GM12873 (cell line): Measurements from ENCODE around the gene NAV2.

ENCODE experiments used
- TF ChIP-seq, protein P1 (sequence below): IDR thresholded peaks from 2 replicates; pipeline ENCODE4 v1.5.1; 2012; ENCODE audit warnings: low read depth, mild to moderate bottlenecking, moderate library complexity, low read length, control low read depth; ENCODE audit not compliant: insufficient read depth; ENCODE audit errors: missing control alignments

The NAV2 gene

DNA sequence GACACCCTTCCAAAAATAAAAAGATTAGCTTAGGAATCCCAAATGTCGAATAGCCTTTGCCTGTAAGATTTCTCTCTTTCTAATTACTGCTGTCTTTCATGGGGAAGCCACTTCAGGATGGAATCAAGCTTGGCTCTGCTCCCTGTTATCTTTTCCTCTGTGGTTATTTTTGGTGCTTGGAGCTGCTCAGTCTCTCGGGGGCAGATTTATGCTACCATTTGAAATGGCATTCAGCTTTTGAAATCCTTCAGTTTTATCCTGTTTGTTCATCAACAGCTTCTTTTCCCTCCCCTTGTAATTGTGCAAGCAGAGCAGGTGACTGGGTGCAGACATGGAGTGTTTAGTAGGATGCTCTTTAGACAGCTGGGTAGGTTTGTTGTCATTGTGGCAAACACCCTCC, 336.6 kb downstream of the NAV2 start:
- TF ChIP-seq, protein P1, sequence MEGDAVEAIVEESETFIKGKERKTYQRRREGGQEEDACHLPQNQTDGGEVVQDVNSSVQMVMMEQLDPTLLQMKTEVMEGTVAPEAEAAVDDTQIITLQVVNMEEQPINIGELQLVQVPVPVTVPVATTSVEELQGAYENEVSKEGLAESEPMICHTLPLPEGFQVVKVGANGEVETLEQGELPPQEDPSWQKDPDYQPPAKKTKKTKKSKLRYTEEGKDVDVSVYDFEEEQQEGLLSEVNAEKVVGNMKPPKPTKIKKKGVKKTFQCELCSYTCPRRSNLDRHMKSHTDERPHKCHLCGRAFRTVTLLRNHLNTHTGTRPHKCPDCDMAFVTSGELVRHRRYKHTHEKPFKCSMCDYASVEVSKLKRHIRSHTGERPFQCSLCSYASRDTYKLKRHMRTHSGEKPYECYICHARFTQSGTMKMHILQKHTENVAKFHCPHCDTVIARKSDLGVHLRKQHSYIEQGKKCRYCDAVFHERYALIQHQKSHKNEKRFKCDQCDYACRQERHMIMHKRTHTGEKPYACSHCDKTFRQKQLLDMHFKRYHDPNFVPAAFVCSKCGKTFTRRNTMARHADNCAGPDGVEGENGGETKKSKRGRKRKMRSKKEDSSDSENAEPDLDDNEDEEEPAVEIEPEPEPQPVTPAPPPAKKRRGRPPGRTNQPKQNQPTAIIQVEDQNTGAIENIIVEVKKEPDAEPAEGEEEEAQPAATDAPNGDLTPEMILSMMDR = no peak

DNA sequence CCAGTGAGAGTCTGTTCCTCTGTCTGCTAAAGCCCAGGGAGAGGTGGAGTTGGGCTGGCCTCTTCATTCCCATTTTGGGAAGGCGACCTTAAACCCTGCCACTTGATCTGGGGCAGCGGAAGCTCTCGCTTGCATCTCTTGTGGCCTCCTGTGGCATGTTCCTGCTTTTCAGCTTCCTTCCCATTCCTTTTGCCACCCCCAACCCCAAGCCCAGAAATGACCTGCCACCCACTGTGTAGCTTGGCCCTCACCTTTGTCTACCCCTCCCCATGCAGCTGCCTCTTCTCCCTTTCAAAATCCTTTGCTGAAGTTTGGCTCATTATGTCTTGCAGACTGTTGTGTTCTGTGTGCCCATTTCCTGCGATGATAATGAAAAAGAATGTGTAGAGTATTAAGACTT, 337.4 kb downstream of the NAV2 start:
- TF ChIP-seq, protein P1 = no peak

DNA sequence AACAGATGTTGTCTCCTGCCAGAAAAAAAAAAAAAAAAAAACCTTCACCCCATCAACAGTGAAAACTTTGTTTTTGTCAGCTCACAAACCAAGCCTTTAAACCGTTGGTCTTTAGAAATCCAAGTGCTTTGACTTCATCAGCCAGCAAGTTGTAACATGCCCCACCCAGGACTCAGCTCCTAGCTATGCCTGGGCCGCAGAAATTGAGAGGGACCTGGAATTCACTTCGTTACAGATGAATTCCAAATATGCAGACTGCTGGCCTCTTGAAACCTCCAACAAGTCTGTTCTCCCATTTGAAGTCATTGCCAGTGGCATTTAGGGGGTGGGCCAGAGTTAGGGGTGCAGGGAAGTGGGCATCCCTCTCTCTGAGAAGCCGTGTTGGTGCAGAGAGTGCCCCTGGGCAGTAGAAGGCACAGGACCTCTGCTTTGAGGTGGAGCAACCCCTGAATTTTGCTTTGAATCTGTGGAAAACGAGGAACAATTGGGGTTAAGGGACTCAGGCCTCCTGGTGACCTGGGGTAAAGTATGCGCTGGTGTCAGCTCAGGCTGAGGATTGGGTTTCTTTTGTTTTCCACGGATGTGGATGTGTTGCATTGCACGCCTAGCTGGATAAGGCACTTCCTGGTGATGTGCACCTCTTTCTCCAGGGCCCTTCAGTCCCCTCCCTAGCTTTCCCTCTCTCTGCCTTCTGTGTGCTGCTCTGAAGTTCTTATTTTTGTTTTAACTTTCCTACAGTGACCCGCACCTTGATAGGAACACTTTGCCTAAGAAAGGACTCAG, 338.1 kb downstream of the NAV2 start:
- TF ChIP-seq, protein P1 = no peak

DNA sequence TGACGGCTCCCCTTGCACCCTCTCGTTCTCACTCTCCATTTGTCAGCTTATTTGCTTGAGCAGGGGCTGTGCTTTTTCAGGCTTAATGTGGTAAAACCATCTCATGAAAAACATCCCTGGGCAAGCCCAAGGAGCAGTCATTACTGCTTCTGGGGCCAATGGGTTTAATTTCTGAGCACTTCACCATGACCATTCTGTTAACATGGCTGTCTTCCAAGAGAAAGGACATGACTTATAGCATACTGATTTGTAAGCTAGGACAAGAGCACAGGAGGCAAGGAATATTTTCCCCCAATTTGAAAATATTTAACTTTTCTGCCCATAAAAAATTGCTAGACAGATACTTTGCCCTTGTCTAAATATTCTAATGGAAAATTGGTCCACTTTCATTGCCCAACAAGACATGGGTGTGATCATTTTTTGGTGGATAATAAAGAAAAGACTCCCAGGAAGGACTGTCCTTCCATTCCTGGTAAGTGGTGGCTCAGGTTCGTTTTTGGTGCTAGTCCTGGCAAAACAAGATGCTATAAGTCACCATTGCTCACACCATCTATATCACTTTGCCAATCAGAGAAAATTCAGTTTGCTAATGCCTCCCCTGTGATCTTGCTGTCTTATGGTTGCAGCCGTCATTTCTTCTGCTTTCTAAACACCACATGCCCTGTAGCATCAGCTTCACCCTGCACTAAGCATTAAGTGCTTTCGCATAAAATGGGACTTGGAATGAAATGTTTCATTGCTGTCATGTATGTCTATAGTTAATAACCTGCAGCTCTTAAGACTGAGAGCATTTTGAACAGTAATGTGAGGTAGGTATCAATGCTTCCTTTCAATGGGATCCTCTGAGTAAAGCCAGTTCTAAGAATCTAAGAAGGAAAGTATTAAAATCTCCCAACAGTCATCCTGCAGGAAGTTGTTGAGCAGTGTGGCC, 339.1 kb downstream of the NAV2 start:
- TF ChIP-seq, protein P1 = no peak

DNA sequence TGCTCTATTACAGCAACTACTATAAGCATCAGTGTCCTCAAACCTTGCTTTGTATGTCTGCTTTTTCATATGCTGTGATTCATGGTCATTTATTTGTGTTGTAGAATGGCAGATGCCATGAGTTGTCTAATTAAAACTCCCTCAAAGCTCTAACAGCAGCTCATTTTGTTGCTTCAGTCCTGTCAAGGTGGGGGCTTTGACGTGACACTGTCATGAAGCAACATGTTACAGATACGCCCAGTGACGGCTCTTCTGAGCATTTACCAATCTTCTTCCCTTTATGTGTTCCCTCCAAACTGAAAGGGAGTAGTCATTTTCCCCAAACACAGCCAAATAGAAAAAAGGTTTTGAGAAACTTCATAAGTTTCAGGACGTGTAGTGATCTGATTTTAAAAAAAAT, 340.9 kb downstream of the NAV2 start:
- TF ChIP-seq, protein P1 = no peak

DNA sequence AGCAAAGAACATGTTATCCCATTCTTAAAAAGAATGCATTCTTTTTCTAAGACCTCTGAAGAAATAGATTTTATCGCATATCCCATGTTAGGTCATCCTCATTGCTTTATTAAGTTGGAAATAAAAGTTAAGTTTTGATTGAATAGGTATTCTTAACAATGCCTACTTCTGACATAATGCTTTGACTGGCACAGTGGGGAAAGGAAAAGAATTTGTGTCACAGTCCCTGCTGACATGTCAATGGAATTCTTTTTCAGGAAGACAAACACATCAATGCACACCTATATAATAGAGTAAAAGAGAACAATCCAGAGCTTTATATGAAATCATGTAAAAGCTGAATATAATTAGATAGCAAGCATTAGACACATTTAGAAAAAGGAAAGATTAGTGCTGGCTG, 341.9 kb downstream of the NAV2 start:
- TF ChIP-seq, protein P1 = no peak

DNA sequence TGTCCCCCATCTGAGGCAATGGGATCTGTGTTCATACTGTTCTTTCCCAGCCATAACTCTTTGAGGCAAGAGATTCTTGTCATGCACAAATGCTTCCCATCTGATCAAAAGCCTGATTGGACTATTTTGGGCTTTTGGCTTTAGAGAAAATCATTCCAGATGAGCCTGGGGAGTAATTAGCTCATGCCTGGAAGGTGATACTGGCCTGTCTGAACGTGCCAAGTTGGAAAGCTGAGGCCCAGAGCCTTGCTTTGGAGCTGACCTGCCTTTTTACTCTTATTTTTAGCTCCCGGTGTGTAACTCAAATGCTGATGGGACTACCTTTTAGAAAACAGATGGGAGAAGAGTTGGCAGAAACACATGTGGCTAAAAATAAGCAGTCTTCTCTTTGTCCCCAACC, 342.7 kb downstream of the NAV2 start:
- TF ChIP-seq, protein P1 = no peak
